Breast epithelium (tissue), 4 donors: ENCODE results near the gene SOWAHD. TPM values are rescaled to one million over a fixed set of nuclear protein-coding genes. Genes with fewer than 3 reads are reported as not detected.
"Not testable (repeated sequence)": the region's sequence is repeated elsewhere in the genome, so short reads cannot be mapped to it uniquely, and the experiment has no call there.

ENCODE experiments used
- DNase-seq, 2 donors: peaks; one replicate each; pipeline ENCODE4 v3.0.0-alpha.2; 2019; ENCODE audit warnings: low spot score in 2 of 2
- H3K27ac ChIP-seq, 2 donors: fragments of 200-600 bp; sonication (generic) in 1 of 2; one replicate each; pipeline ENCODE4 v1.5.1; 2016 to 2019; ENCODE audit warnings: mild to moderate bottlenecking in 1 of 2
- H3K27me3 ChIP-seq, 2 donors: fragments of 200-600 bp; sonication (generic) in 1 of 2; one replicate each; pipeline versions ENCODE4 v1.5.1 to v1.6.0; 2017 to 2019; ENCODE audit warnings: control low read depth in 1 of 2, mild to moderate bottlenecking in 1 of 2
- H3K36me3 ChIP-seq: fragments of 200-600 bp; one replicate; pipeline ENCODE4 v1.5.1; 2019
- H3K4me1 ChIP-seq, 2 donors: fragments of 200-600 bp; sonication (generic); one replicate each; pipeline ENCODE4 v1.5.1; 2016 to 2019; ENCODE audit warnings: control low read depth in 1 of 2
- H3K4me3 ChIP-seq, 3 donors: fragments of 200-600 bp; sonication (generic); 1 replicate in 2 of 3; 2 replicates in 1 of 3; pipeline ENCODE4 v1.5.1; 2016 to 2019; ENCODE audit warnings: mild to moderate bottlenecking in 3 of 3, moderate library complexity in 2 of 3
- H3K9me3 ChIP-seq, 2 donors: fragments of 200-600 bp; sonication (generic) in 1 of 2; one replicate each; pipeline ENCODE4 v1.5.1; 2016 to 2019; ENCODE audit warnings: control low read depth in 1 of 2
- CTCF ChIP-seq, 3 donors: fragments of 450-650 bp; IDR thresholded peaks; one replicate each; pipeline ENCODE4 v1.5.1; 2016 to 2017; ENCODE audit warnings: antibody characterized with exemption in 3 of 3, mild to moderate bottlenecking in 3 of 3, moderate library complexity in 3 of 3
- POLR2A ChIP-seq: fragments of 450-650 bp; IDR thresholded peaks from one replicate; pipeline ENCODE4 v1.6.1; 2016; ENCODE audit warnings: antibody characterized with exemption, mild to moderate bottlenecking, moderate library complexity
- POLR2AphosphoS5 ChIP-seq, 3 donors: sonication (generic); formaldehyde crosslinking; IDR thresholded peaks; one replicate each; pipeline ENCODE4 v1.6.1; 2017; ENCODE audit warnings: antibody characterized with exemption in 3 of 3
- intact Hi-C: fragments of 100-400 bp; cut with DNase I; formaldehyde crosslinking; loops from one replicate; pipeline ENCODE4 v1.15.1; 2023; ENCODE audit warnings: low total_unique reads
- total RNA-seq, 3 donors: library from RNA; depleted of rRNA; stranded (reverse); fragments of >200 nt; gene quantifications; one replicate each; pipeline ENCODE4 v1.1.0, GENCODE V29; 2016

SOWAHD gene
- total RNA-seq, 3 donors from 2014 or later = 0.33 to 1.9 TPM; not detected in 1

GRCh38 chrX:119759248-119759766 is 919 bp downstream of the SOWAHD start:
- H3K27me3 ChIP-seq = peaks cover 0 to 17% of the 10 kb centered on the region in 2 donors
- no peaks in the 10 kb centered on the region for H3K4me1 ChIP-seq
- H3K36me3 ChIP-seq = no peaks in the 10 kb centered on the region
- no peak overlapping the region for H3K27ac ChIP-seq
- TF ChIP-seq CTCF (IDR thresholded peaks at IDR 0.05) (no peak), POLR2AphosphoS5 (IDR thresholded peaks at IDR 0.05) (no peak), POLR2A (no peak)
- no peaks in the 10 kb centered on the region for H3K9me3 ChIP-seq
- no peak for DNase-seq
- intact Hi-C loops = no loop called here
- peak overlapping the region; percentile 43 to 65 (median 56) for H3K4me3 ChIP-seq

- no peaks in the 10 kb centered on the region for H3K36me3 ChIP-seq
- intact Hi-C loops = no loop called here
Observed at GRCh38 chrX:119760026-119760877, 1.9 kb downstream of the SOWAHD start.

GRCh38 chrX:119762718-119763117 is 4.3 kb downstream of the SOWAHD start:
- intact Hi-C loops = no loop called here
- H3K9me3 ChIP-seq = no peaks in the 10 kb centered on the region
- peaks cover 0 to 17% of the 10 kb centered on the region in 2 donors for H3K27me3 ChIP-seq
- H3K36me3 ChIP-seq = no peaks in the 10 kb centered on the region
- DNase-seq = no peak
- H3K4me1 ChIP-seq = no peaks in the 10 kb centered on the region
- H3K27ac ChIP-seq = no peak overlapping the region
- H3K4me3 ChIP-seq = no peak overlapping the region
- no peak for TF ChIP-seq CTCF (IDR thresholded peaks at IDR 0.05)
- no peak for TF ChIP-seq POLR2AphosphoS5 (IDR thresholded peaks at IDR 0.05)
- no peak for TF ChIP-seq POLR2A

More at GRCh38 chrX:119760026-119760877, 1.9 kb downstream of the SOWAHD start:
- H3K27me3 ChIP-seq = peaks cover 0 to 17% of the 10 kb centered on the region in 2 donors
- H3K27ac ChIP-seq = no peak overlapping the region
- H3K4me1 ChIP-seq = no peaks in the 10 kb centered on the region
- TF ChIP-seq POLR2A (no peak), POLR2AphosphoS5 (IDR thresholded peaks at IDR 0.05) (no peak)
- no peaks in the 10 kb centered on the region for H3K9me3 ChIP-seq
- no peak overlapping the region for H3K4me3 ChIP-seq
- no peak for DNase-seq

- no peak overlapping the region for H3K27ac ChIP-seq
- peaks cover 0 to 13% of the 10 kb centered on the region in 2 donors for H3K27me3 ChIP-seq
- no peaks in the 10 kb centered on the region for H3K36me3 ChIP-seq
- H3K4me3 ChIP-seq = no peak overlapping the region
- intact Hi-C loops = no loop called here
- H3K9me3 ChIP-seq = no peaks in the 10 kb centered on the region
- H3K4me1 ChIP-seq = no peaks in the 10 kb centered on the region
- TF ChIP-seq POLR2AphosphoS5 (IDR thresholded peaks at IDR 0.05) (no peak), POLR2A (no peak), CTCF (IDR thresholded peaks at IDR 0.05) (no peak)
- no peak for DNase-seq
Observed at GRCh38 chrX:119763181-119763580, 4.8 kb downstream of the SOWAHD start.

GRCh38 chrX:119763836-119764387 is 5.5 kb downstream of the SOWAHD start:
- intact Hi-C loops = no loop called here
- DNase-seq = no peak
- H3K27me3 ChIP-seq = peaks cover 0 to 13% of the 10 kb centered on the region in 2 donors
- no peaks in the 10 kb centered on the region for H3K36me3 ChIP-seq
- TF ChIP-seq POLR2A (no peak), POLR2AphosphoS5 (IDR thresholded peaks at IDR 0.05) (no peak), CTCF (IDR thresholded peaks at IDR 0.05) (no peak)
- no peaks in the 10 kb centered on the region for H3K4me1 ChIP-seq
- H3K9me3 ChIP-seq = no peaks in the 10 kb centered on the region
- H3K4me3 ChIP-seq = no peak overlapping the region
- H3K27ac ChIP-seq = no peak overlapping the region

GRCh38 chrX:119768436-119768835 is 10.0 kb downstream of the SOWAHD start:
- H3K4me3 ChIP-seq, H3K4me1 ChIP-seq, H3K36me3 ChIP-seq, DNase-seq, H3K9me3 ChIP-seq, intact Hi-C loops, H3K27me3 ChIP-seq, H3K27ac ChIP-seq: not testable (repeated sequence)

GRCh38 chrX:119769388-119769787 is 11.0 kb downstream of the SOWAHD start:
- H3K4me3 ChIP-seq, H3K36me3 ChIP-seq, intact Hi-C loops, H3K27me3 ChIP-seq, H3K4me1 ChIP-seq, H3K27ac ChIP-seq, H3K9me3 ChIP-seq, DNase-seq: not testable (repeated sequence)
